Measurements from ENCODE around the gene F5. TPM values are rescaled to one million over a fixed set of nuclear protein-coding genes. Genes with fewer than 3 reads are reported as not detected.

The F5 gene
- total RNA-seq, 1 donor, result not detected

DNA sequence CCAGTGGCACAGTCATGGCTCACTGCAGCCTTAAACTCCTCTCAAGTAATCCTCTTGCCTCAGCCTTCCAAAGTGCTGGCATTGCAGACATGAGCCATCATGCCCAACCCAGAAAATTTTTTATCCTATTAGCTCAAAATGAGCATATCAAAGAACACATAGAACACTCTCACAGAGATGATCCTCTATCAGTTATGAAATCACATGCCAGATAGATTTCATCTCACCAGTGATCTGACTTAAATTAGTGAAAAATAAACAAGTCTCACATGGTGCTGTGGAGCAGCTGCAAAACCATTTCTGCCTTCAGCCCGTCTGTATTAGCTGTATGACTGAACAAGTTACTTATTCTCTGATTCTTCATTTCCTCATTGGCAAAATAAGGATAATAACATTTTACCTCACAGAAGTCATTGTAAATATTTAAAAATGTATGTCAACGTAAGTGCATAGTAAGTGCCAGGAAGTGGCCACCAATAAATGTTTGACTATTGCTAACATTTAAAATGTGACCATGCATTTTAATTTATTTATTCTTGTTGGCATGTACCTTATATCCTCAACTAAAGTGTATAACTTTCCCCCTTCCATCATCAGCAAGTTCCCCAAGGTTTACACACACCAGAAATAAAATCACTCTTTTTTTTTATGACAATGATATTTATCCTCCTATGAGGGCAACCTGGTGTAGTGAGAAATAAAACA is 71.6 kb downstream of the F5 start:
- Histone ChIP-seq H2AFZ (ENCODE audit: low read length) (no peak overlapping the region), H4K20me1 (ENCODE audit: insufficient read depth, low read length) (no peaks in the 10 kb centered on the region), H3K4me3 (ENCODE audit: insufficient read depth, low read length) (no peak overlapping the region), H3K4me2 (ENCODE audit: insufficient read depth, low read length) (no peak overlapping the region), H3K79me2 (ENCODE audit: insufficient read depth, low read length) (no peaks in the 10 kb centered on the region), H3K4me1 (ENCODE audit: insufficient read depth, low read length) (peaks cover 13% of the 10 kb centered on the region), H3K27me3 (ENCODE audit: insufficient read depth, low read length) (no peaks in the 10 kb centered on the region), H3K9me3 (ENCODE audit: low read depth, low read length) (no peaks in the 10 kb centered on the region), H3K36me3 (ENCODE audit: insufficient read depth, low read length) (no peaks in the 10 kb centered on the region), H3K27ac (ENCODE audit: low read depth, low read length) (no peak overlapping the region)
- TF ChIP-seq, protein P1, sequence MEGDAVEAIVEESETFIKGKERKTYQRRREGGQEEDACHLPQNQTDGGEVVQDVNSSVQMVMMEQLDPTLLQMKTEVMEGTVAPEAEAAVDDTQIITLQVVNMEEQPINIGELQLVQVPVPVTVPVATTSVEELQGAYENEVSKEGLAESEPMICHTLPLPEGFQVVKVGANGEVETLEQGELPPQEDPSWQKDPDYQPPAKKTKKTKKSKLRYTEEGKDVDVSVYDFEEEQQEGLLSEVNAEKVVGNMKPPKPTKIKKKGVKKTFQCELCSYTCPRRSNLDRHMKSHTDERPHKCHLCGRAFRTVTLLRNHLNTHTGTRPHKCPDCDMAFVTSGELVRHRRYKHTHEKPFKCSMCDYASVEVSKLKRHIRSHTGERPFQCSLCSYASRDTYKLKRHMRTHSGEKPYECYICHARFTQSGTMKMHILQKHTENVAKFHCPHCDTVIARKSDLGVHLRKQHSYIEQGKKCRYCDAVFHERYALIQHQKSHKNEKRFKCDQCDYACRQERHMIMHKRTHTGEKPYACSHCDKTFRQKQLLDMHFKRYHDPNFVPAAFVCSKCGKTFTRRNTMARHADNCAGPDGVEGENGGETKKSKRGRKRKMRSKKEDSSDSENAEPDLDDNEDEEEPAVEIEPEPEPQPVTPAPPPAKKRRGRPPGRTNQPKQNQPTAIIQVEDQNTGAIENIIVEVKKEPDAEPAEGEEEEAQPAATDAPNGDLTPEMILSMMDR (IDR thresholded peaks at IDR 0.05; ENCODE audit: extremely low read depth, low read depth, low read length), result no peak
- no peak for DNase-seq (ENCODE audit: insufficient read length, low spot score, missing footprints)

DNA sequence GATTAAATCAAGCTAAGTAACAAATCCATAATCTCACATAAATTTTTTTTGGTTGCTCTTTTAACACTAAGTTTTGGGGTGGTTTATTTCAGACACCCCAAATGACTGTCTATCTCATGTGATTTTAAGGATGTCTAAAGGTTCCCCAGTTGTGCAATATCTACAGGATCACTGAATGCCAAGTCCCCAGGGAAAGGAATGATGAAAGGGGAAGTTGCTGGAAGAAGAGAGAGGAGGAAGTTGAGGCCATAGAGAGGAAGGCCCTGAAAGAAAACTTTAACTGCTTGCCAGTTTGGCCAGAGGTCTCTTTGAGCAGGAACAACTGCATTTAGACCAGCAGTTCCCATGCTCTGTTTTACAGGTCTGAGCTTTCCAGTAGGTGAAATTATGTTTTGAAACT is 73.1 kb downstream of the F5 start:
- Histone ChIP-seq H3K36me3 (ENCODE audit: insufficient read depth, low read length) (no peaks in the 10 kb centered on the region), H3K4me3 (ENCODE audit: insufficient read depth, low read length) (no peak overlapping the region), H4K20me1 (ENCODE audit: insufficient read depth, low read length) (no peaks in the 10 kb centered on the region), H3K27me3 (ENCODE audit: insufficient read depth, low read length) (no peaks in the 10 kb centered on the region), H3K79me2 (ENCODE audit: insufficient read depth, low read length) (no peaks in the 10 kb centered on the region), H3K4me2 (ENCODE audit: insufficient read depth, low read length) (no peak overlapping the region), H3K9me3 (ENCODE audit: low read depth, low read length) (no peaks in the 10 kb centered on the region), H3K4me1 (ENCODE audit: insufficient read depth, low read length) (peaks cover 13% of the 10 kb centered on the region), H2AFZ (ENCODE audit: low read length) (peak overlapping the region; percentile 73), H3K27ac (ENCODE audit: low read depth, low read length) (no peak overlapping the region)
- DNase-seq (ENCODE audit: insufficient read length, low spot score, missing footprints), result no peak
- TF ChIP-seq, protein P1 (IDR thresholded peaks at IDR 0.05; ENCODE audit: extremely low read depth, low read depth, low read length), result no peak

- Histone ChIP-seq H3K36me3 (ENCODE audit: insufficient read depth, low read length) (no peaks in the 10 kb centered on the region), H3K79me2 (ENCODE audit: insufficient read depth, low read length) (no peaks in the 10 kb centered on the region), H3K9me3 (ENCODE audit: low read depth, low read length) (no peaks in the 10 kb centered on the region), H3K4me1 (ENCODE audit: insufficient read depth, low read length) (peaks cover 13% of the 10 kb centered on the region), H2AFZ (ENCODE audit: low read length) (no peak overlapping the region), H3K4me3 (ENCODE audit: insufficient read depth, low read length) (no peak overlapping the region), H4K20me1 (ENCODE audit: insufficient read depth, low read length) (no peaks in the 10 kb centered on the region), H3K27me3 (ENCODE audit: insufficient read depth, low read length) (no peaks in the 10 kb centered on the region), H3K4me2 (ENCODE audit: insufficient read depth, low read length) (peak overlapping the region; percentile 10), H3K27ac (ENCODE audit: low read depth, low read length) (peak overlapping the region; percentile 4)
- TF ChIP-seq, protein P1 (IDR thresholded peaks at IDR 0.05; ENCODE audit: extremely low read depth, low read depth, low read length), result no peak
- DNase-seq (ENCODE audit: insufficient read length, low spot score, missing footprints), result no peak
Measured at GRCh38 chr1:169511316-169512005, 74.8 kb downstream of the F5 start.

- H2AFZ ChIP-seq (ENCODE audit: low read length), result no peak overlapping the region
- H3K9me3 ChIP-seq (ENCODE audit: low read depth, low read length), result no peaks in the 10 kb centered on the region
- DNase-seq (ENCODE audit: insufficient read length, low spot score, missing footprints), result no peak
- H3K27ac ChIP-seq (ENCODE audit: low read depth, low read length), result no peak overlapping the region
- H3K4me2 ChIP-seq (ENCODE audit: insufficient read depth, low read length), result no peak overlapping the region
- TF ChIP-seq, protein P1 (IDR thresholded peaks at IDR 0.05; ENCODE audit: extremely low read depth, low read depth, low read length), result no peak
- H3K79me2 ChIP-seq (ENCODE audit: insufficient read depth, low read length), result no peaks in the 10 kb centered on the region
- H4K20me1 ChIP-seq (ENCODE audit: insufficient read depth, low read length), result no peaks in the 10 kb centered on the region
- H3K4me3 ChIP-seq (ENCODE audit: insufficient read depth, low read length), result no peak overlapping the region
- no peaks in the 10 kb centered on the region for H3K27me3 ChIP-seq (ENCODE audit: insufficient read depth, low read length)
- H3K4me1 ChIP-seq (ENCODE audit: insufficient read depth, low read length), result peaks cover 13% of the 10 kb centered on the region
- no peaks in the 10 kb centered on the region for H3K36me3 ChIP-seq (ENCODE audit: insufficient read depth, low read length)
Measured at GRCh38 chr1:169510060-169510459, 76.2 kb downstream of the F5 start.

Measured in osteoblast (primary cell).